HepG2 (cell line): ENCODE data around the gene ZP2. TPM values are rescaled to one million over a fixed set of nuclear protein-coding genes. Genes with fewer than 3 reads are reported as not detected.

Source experiments
- THAP7 ChIP-seq: sonication (generic); formaldehyde crosslinking; IDR thresholded peaks from 2 replicates; pipeline ENCODE4 v1.8.1; 2023; ENCODE audit warnings: mild to moderate bottlenecking, missing genetic modification reagents
- ZBTB40 ChIP-seq, 2 experiments: fragments of 450-650 bp in 1 of 2; sonication (generic) in 1 of 2; formaldehyde crosslinking in 1 of 2; IDR thresholded peaks; 2 replicates each; pipeline versions ENCODE4 v1.6.1 to v1.8.0; 2016 to 2022; ENCODE audit warnings: antibody characterized with exemption in 1 of 2, mild to moderate bottlenecking in 1 of 2, missing genetic modification reagents in 1 of 2
- polyA plus RNA-seq, 8 experiments: library from polyadenylated mRNA; depleted of rRNA in 3 of 8; stranded (reverse) in 7 of 8; unstranded in 1 of 8; fragments of >200 nt; fragmentation: Illumina TruSeq in 4 of 8; extraction: Trizol in 4 of 8; gene quantifications; 2 replicates each; pipeline versions ENCODE4 v1.2.1 to v1.2.3, GENCODE V29; 2011 to 2016; ENCODE audit warnings: low read depth in 4 of 8, missing spikeins in 1 of 8, mixed read lengths in 1 of 8; ENCODE audit not compliant: insufficient read depth in 1 of 8
- total RNA-seq, 5 experiments: library from RNA; depleted of rRNA; stranded (reverse); fragments of >200 nt; fragmentation: Illumina TruSeq; extraction: Trizol; gene quantifications; 2 replicates each; pipeline ENCODE4 v1.2.3, GENCODE V29; 2016; ENCODE audit warnings: low read depth in 1 of 5

Gene ZP2
- total and polyA plus RNA-seq, 2 of the 13 experiments (the other 11 are each of a cell fraction or from before 2014, with no cell fraction given): not detected

- TF ChIP-seq ZBTB40 (IDR thresholded peaks at IDR 0.05): peak; percentile 82
- peak; percentile 98 for TF ChIP-seq ZBTB40 (CRISPR knock-in tag; IDR thresholded peaks at IDR 0.05)
- TF ChIP-seq THAP7 (CRISPR knock-in tag): no peak
Observed at GRCh38 chr16:21175397-21175796, 36.0 kb downstream of the ZP2 start (continued).
